ENCODE measurements around the gene MCF2L. TPM values are rescaled to one million over a fixed set of nuclear protein-coding genes. Genes with fewer than 3 reads are reported as not detected.

The MCF2L gene
- total RNA-seq, 1 donor from 2014 or later = under 0.01 TPM

GRCh38 chr13:113082198-113083021 lies 113.4 kb downstream of the MCF2L start:
- FAIRE-seq (no peak), DNase-seq (ENCODE audit: low read depth) (no peak)
- Histone ChIP-seq H3K36me3 (ENCODE audit: control insufficient read depth, insufficient read depth, low read length) (no peaks in the 10 kb centered on the region), H3K4me3 (ENCODE audit: low read depth, low read length) (no peak overlapping the region), H3K27me3 (ENCODE audit: control insufficient read depth, insufficient read depth, low read length) (no peaks in the 10 kb centered on the region)
- no peak for TF ChIP-seq CTCF (IDR thresholded peaks at IDR 0.05; ENCODE audit: insufficient read depth, low read length, severe bottlenecking)

- no peak for FAIRE-seq
- Histone ChIP-seq H3K27me3 (ENCODE audit: control insufficient read depth, insufficient read depth, low read length) (no peaks in the 10 kb centered on the region), H3K36me3 (ENCODE audit: control insufficient read depth, insufficient read depth, low read length) (no peaks in the 10 kb centered on the region), H3K4me3 (ENCODE audit: low read depth, low read length) (no peak overlapping the region)
- no peak for TF ChIP-seq CTCF (IDR thresholded peaks at IDR 0.05; ENCODE audit: insufficient read depth, low read length, severe bottlenecking)
- DNase-seq (ENCODE audit: low read depth) = no peak
Observed at GRCh38 chr13:113083022-113083373, 114.0 kb downstream of the MCF2L start.

DNA sequence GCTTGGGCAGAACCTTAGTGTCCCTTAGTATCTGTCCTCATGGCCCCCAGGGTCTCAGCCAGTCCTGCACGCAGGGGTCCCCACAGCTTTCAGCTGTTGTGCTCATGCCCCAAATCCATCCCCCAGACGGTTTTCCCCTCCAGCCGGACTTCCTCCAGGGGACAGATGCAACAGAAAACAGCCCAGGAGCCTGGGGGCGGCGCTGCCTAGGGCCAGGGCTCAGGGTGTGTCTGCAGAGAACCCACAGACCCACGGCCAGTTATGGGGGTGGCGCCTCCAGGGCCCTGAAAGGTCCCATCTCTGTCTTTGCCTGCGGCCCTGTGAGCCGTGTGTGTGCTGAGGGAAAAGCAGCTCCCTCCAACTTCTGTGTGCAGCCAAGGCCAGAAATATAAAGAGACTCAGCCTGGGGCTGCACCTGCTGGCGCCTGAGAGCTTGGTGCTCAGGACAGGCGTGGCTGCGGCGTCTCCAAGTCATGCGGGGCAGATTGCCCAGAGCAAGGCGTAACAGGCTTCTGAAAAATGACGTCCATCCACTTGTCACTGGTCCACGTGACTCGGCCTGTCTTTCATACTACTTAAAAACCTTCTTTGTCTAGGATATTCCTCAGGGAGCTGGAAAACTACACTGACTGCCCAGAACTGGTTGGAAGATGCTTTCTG lies 114.5 kb downstream of the MCF2L start:
- Histone ChIP-seq H3K4me3 (ENCODE audit: low read depth, low read length) (no peak overlapping the region), H3K36me3 (ENCODE audit: control insufficient read depth, insufficient read depth, low read length) (no peaks in the 10 kb centered on the region), H3K27me3 (ENCODE audit: control insufficient read depth, insufficient read depth, low read length) (no peaks in the 10 kb centered on the region)
- FAIRE-seq (no peak), DNase-seq (ENCODE audit: low read depth) (peak; percentile 36)
- TF ChIP-seq CTCF (IDR thresholded peaks at IDR 0.05; ENCODE audit: insufficient read depth, low read length, severe bottlenecking) = no peak

GRCh38 chr13:113084094-113084942 lies 115.3 kb downstream of the MCF2L start:
- FAIRE-seq (no peak), DNase-seq (ENCODE audit: low read depth) (no peak)
- TF ChIP-seq CTCF (IDR thresholded peaks at IDR 0.05; ENCODE audit: insufficient read depth, low read length, severe bottlenecking) = no peak

GRCh38 chr13:113084943-113085540 lies 116.0 kb downstream of the MCF2L start:
- FAIRE-seq (no peak), DNase-seq (ENCODE audit: low read depth) (no peak)
- no peaks in the 10 kb centered on the region for H3K36me3 ChIP-seq (ENCODE audit: control insufficient read depth, insufficient read depth, low read length)
- H3K4me3 ChIP-seq (ENCODE audit: low read depth, low read length) = no peak overlapping the region
- no peak for TF ChIP-seq CTCF (IDR thresholded peaks at IDR 0.05; ENCODE audit: insufficient read depth, low read length, severe bottlenecking)
- no peaks in the 10 kb centered on the region for H3K27me3 ChIP-seq (ENCODE audit: control insufficient read depth, insufficient read depth, low read length)

More at GRCh38 chr13:113084094-113084942, 115.3 kb downstream of the MCF2L start:
- Histone ChIP-seq H3K27me3 (ENCODE audit: control insufficient read depth, insufficient read depth, low read length) (no peaks in the 10 kb centered on the region), H3K4me3 (ENCODE audit: low read depth, low read length) (no peak overlapping the region), H3K36me3 (ENCODE audit: control insufficient read depth, insufficient read depth, low read length) (no peaks in the 10 kb centered on the region)
